Measurements from ENCODE around the gene VASN. TPM values are rescaled to one million over a fixed set of nuclear protein-coding genes. Genes with fewer than 3 reads are reported as not detected.
A peak's percentile ranks its signal among the peaks of the same experiment; 100 is the strongest.

Gene VASN
- total and polyA plus RNA-seq, 10 of the 15 experiments (the other 5 are each of a cell fraction or from before 2014, with no cell fraction given), result 0.02 to 0.19 (median 0.14) TPM; not detected in 6

DNA sequence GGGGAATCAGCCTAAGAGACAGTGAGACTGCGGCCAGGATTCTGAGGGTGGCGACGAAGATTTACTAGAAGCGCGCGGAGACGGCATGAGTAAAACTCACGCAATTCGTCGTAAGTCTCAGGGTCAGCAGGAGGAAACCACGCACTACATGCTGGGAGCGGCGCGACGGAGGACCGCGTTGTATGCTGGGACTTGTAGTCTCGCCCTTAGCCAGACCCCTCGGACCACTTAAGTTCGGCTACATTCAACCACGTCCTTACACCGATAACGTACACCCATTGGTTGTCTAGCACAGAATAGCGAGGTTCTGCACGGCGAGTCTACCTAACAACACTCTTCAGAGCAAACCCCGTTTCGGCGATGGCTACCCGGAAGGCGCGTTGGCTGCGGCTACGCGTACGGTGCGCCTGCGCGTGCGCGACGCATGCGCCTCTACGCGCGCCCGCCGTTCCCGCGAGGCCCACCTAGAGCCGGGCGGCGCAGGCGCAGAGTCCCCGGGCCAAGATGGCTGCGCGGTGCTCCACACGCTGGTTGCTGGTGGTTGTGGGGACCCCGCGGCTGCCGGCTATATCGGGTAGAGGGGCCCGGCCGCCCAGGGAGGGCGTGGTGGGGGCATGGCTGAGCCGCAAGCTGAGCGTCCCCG, 53.9 kb downstream of the VASN start, which contains the start of gene DNAJA3 (continued):
- TF ChIP-seq, protein P1, sequence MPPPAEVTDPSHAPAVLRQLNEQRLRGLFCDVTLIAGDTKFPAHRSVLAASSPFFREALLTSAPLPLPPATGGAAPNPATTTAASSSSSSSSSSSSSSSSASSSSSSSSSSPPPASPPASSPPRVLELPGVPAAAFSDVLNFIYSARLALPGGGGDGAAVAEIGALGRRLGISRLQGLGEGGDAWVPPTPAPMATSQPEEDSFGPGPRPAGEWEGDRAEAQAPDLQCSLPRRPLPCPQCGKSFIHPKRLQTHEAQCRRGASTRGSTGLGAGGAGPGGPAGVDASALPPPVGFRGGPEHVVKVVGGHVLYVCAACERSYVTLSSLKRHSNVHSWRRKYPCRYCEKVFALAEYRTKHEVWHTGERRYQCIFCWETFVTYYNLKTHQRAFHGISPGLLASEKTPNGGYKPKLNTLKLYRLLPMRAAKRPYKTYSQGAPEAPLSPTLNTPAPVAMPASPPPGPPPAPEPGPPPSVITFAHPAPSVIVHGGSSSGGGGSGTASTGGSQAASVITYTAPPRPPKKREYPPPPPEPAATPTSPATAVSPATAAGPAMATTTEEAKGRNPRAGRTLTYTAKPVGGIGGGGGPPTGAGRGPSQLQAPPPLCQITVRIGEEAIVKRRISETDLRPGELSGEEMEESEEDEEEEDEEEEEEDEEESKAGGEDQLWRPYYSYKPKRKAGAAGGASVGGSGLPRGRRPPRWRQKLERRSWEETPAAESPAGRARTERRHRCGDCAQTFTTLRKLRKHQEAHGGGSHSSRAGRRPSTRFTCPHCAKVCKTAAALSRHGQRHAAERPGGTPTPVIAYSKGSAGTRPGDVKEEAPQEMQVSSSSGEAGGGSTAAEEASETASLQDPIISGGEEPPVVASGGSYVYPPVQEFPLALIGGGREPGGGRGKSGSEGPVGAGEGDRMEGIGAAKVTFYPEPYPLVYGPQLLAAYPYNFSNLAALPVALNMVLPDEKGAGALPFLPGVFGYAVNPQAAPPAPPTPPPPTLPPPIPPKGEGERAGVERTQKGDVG (CRISPR knock-in tag; IDR thresholded peaks at IDR 0.05), result no peak
- 0 out of 2 replicates have a peak, but pooled peaks have one; percentile 52 for TF ChIP-seq NR2F1 (conservative IDR thresholded peaks at IDR 0.05)
- TF ChIP-seq, protein P2, sequence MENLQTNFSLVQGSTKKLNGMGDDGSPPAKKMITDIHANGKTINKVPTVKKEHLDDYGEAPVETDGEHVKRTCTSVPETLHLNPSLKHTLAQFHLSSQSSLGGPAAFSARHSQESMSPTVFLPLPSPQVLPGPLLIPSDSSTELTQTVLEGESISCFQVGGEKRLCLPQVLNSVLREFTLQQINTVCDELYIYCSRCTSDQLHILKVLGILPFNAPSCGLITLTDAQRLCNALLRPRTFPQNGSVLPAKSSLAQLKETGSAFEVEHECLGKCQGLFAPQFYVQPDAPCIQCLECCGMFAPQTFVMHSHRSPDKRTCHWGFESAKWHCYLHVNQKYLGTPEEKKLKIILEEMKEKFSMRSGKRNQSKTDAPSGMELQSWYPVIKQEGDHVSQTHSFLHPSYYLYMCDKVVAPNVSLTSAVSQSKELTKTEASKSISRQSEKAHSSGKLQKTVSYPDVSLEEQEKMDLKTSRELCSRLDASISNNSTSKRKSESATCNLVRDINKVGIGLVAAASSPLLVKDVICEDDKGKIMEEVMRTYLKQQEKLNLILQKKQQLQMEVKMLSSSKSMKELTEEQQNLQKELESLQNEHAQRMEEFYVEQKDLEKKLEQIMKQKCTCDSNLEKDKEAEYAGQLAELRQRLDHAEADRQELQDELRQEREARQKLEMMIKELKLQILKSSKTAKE (IDR thresholded peaks at IDR 0.05; ENCODE audit: low read depth, poor library complexity, severe bottlenecking), result no peak
- TF ChIP-seq SREBF2 (IDR thresholded peaks at IDR 0.05; ENCODE audit: low read length), result no peak
- peak; percentile 30; the same call in 1 of the 2 replicates for TF ChIP-seq IRF4 (IDR thresholded peaks at IDR 0.05; ENCODE audit: low read depth, low read length)
- no peak for TF ChIP-seq KLF5 (IDR thresholded peaks at IDR 0.05; ENCODE audit: partially characterized antibody)
- 0 out of 2 replicates have a peak, but pooled peaks have one; percentile 60 for TF ChIP-seq BACH1 (IDR thresholded peaks at IDR 0.05; ENCODE audit: borderline replicate concordance)
- TF ChIP-seq SMAD1 (IDR thresholded peaks at IDR 0.05; ENCODE audit: low read depth, partially characterized antibody), result peak; percentile 90
- TF ChIP-seq TCF7 (IDR thresholded peaks at IDR 0.05; ENCODE audit: borderline replicate concordance), result no peak
- TF ChIP-seq GABPA (IDR thresholded peaks at IDR 0.05; ENCODE audit: low read depth), result 0 out of 2 replicates have a peak, but pooled peaks have one; percentile 41
- peak; percentile 100 for TF ChIP-seq NRF1 (conservative IDR thresholded peaks at IDR 0.05; ENCODE audit: low read depth, low read length)
- TF ChIP-seq MTA2 (IDR thresholded peaks at IDR 0.05; ENCODE audit: low read depth), result no peak
- peak; percentile 23; the same call in 1 of the 2 replicates for TF ChIP-seq PAX5 (IDR thresholded peaks at IDR 0.05; ENCODE audit: borderline replicate concordance, low read depth, low read length)
- no peak for TF ChIP-seq SUZ12 (IDR thresholded peaks at IDR 0.05; ENCODE audit: unreplicated experiment)
- TF ChIP-seq ZNF207 (IDR thresholded peaks at IDR 0.05; ENCODE audit: borderline replicate concordance), result peak; percentile 88; the same call in 1 of the 2 replicates
- 0 out of 2 replicates have a peak, but pooled peaks have one; percentile 53 for TF ChIP-seq DPF2 (IDR thresholded peaks at IDR 0.05)
- peak; percentile 67; the same call in 2 of the 3 replicates for TF ChIP-seq POU2F2 (IDR thresholded peaks at IDR 0.05; ENCODE audit: borderline replicate concordance, low read depth, low read length)
- TF ChIP-seq RBBP5 (conservative IDR thresholded peaks at IDR 0.05), result no peak; the same call in 1 of the 2 replicates
- peak; percentile 99 for TF ChIP-seq YY1 (IDR thresholded peaks at IDR 0.05; ENCODE audit: low read depth, low read length)
- TF ChIP-seq MEF2B (IDR thresholded peaks at IDR 0.05; ENCODE audit: partially characterized antibody, poor library complexity, severe bottlenecking), result no peak
- TF ChIP-seq RUNX3 (IDR thresholded peaks at IDR 0.05; ENCODE audit: low read length), result peak; percentile 68
- TF ChIP-seq, protein P3, sequence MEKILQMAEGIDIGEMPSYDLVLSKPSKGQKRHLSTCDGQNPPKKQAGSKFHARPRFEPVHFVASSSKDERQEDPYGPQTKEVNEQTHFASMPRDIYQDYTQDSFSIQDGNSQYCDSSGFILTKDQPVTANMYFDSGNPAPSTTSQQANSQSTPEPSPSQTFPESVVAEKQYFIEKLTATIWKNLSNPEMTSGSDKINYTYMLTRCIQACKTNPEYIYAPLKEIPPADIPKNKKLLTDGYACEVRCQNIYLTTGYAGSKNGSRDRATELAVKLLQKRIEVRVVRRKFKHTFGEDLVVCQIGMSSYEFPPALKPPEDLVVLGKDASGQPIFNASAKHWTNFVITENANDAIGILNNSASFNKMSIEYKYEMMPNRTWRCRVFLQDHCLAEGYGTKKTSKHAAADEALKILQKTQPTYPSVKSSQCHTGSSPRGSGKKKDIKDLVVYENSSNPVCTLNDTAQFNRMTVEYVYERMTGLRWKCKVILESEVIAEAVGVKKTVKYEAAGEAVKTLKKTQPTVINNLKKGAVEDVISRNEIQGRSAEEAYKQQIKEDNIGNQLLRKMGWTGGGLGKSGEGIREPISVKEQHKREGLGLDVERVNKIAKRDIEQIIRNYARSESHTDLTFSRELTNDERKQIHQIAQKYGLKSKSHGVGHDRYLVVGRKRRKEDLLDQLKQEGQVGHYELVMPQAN (conservative IDR thresholded peaks at IDR 0.05), result no peak; the same call in 1 of the 2 replicates

Data from GM12878 (cell line).